GM19455 (cell line): Measurements from ENCODE around the gene NPAS3.

ENCODE experiments used
- ATAC-seq: cut with Tn5 transposase; IDR thresholded peaks from one replicate; pipeline ENCODE4 v1.9.1; 2021; ENCODE audit not compliant: unreplicated experiment

The NPAS3 gene

GRCh38 chr14:32940066-32940651, 1.5 kb downstream of the NPAS3 start:
- no peak for ATAC-seq

- ATAC-seq: no peak
These were observed 2.3 kb downstream of the NPAS3 start for GRCh38 chr14:32940711-32941667.

GRCh38 chr14:32941668-32942065, 3.0 kb downstream of the NPAS3 start:
- no peak for ATAC-seq

- no peak for ATAC-seq
These were observed 8.4 kb downstream of the NPAS3 start for GRCh38 chr14:32947081-32947480.

GRCh38 chr14:32947792-32948191, 9.1 kb downstream of the NPAS3 start:
- no peak for ATAC-seq

GRCh38 chr14:32950584-32950983, 11.9 kb downstream of the NPAS3 start:
- no peak for ATAC-seq

GRCh38 chr14:32967421-32967820, 28.7 kb downstream of the NPAS3 start:
- ATAC-seq: no peak

- ATAC-seq: no peak
These were observed 30.4 kb downstream of the NPAS3 start for GRCh38 chr14:32968972-32969544.

GRCh38 chr14:32977913-32978312, 39.2 kb downstream of the NPAS3 start:
- no peak for ATAC-seq

GRCh38 chr14:32978691-32979255, 40.1 kb downstream of the NPAS3 start:
- ATAC-seq: no peak

GRCh38 chr14:32980178-32980901, 41.7 kb downstream of the NPAS3 start:
- no peak for ATAC-seq

GRCh38 chr14:32980902-32981501, 42.3 kb downstream of the NPAS3 start:
- no peak for ATAC-seq

GRCh38 chr14:32984241-32984930, 45.7 kb downstream of the NPAS3 start:
- ATAC-seq: no peak

GRCh38 chr14:32985866-32986265, 47.2 kb downstream of the NPAS3 start:
- no peak for ATAC-seq

GRCh38 chr14:32986791-32987540, 48.3 kb downstream of the NPAS3 start:
- no peak for ATAC-seq

GRCh38 chr14:32991691-32992090, 53.0 kb downstream of the NPAS3 start:
- ATAC-seq: no peak

- ATAC-seq: no peak
These were observed 55.2 kb downstream of the NPAS3 start for GRCh38 chr14:32993921-32994320.

GRCh38 chr14:32996343-32996742, 57.7 kb downstream of the NPAS3 start:
- no peak for ATAC-seq

- ATAC-seq: no peak
These were observed 59.8 kb downstream of the NPAS3 start for GRCh38 chr14:32998433-32998832.
